IPS-18a (cell line): Measurements from ENCODE around the gene GJB1.

Experiments
- H3K27ac ChIP-seq: one replicate; pipeline ENCODE4 v1.5.1; 2013; ENCODE audit warnings: low read length
- H3K27me3 ChIP-seq: one replicate; pipeline ENCODE4 v1.6.1; 2013; ENCODE audit warnings: mild to moderate bottlenecking, low read length; ENCODE audit not compliant: control insufficient read depth, insufficient read depth
- H3K36me3 ChIP-seq: one replicate; pipeline ENCODE4 v1.6.1; 2013; ENCODE audit warnings: low read depth, low read length; ENCODE audit not compliant: control insufficient read depth
- H3K4me1 ChIP-seq: one replicate; pipeline ENCODE4 v1.6.1; 2013; ENCODE audit warnings: low read depth, low read length; ENCODE audit not compliant: control insufficient read depth
- H3K4me3 ChIP-seq: one replicate; pipeline ENCODE4 v1.5.1; 2013; ENCODE audit warnings: low read length
- H3K9ac ChIP-seq: one replicate; pipeline ENCODE4 v1.6.1; 2013; ENCODE audit warnings: mild to moderate bottlenecking, low read length, moderate library complexity
- H3K9me3 ChIP-seq: one replicate; pipeline ENCODE4 v1.6.1; 2013; ENCODE audit warnings: low read depth, low read length; ENCODE audit not compliant: control insufficient read depth

GJB1 gene

DNA sequence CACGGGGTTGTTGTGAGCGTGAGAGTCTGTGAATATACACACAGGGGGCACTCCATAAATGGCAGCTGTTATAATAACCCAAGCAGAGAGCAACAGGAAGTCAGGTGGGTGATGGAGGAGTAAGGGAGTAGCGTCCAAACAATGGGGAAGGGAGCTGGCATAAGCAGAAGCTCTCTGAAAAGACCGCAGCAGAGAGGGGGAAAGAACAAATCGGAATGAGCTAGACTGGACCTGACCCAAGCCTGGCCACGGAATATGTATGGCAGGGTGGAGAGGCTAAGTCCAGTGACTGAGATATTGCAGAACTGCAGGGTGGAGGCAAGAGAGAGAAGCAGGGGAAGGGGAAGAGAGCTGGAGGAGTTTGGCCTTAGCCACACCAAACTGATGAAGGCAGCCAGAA is 6.5 kb upstream of the GJB1 start:
- H3K9ac ChIP-seq: no peak overlapping the region
- no peaks in the 10 kb centered on the region for H3K27me3 ChIP-seq
- H3K4me1 ChIP-seq: peaks cover 4% of the 10 kb centered on the region

DNA sequence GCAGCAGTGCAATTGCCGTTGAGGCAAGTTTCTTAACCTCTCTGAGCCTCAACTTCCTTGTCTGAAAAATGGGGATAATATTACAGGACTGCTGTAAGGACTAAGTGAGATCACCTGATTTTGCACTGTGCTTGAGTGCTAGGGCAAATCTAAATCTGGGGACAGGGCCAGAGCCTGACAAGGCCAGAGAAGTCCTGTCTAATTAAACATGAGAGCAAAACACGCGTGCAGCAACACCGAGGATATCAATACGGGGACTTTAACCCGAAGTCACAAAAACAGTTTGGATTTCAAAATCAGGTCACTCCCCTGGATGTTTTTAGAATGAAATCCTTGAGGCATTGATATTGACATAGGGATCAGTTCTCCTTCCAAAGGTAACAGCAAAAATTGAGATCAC is 5.7 kb upstream of the GJB1 start:
- Histone ChIP-seq H3K9me3 (peaks cover 2% of the 10 kb centered on the region), H3K27me3 (no peaks in the 10 kb centered on the region), H3K9ac (no peak overlapping the region), H3K27ac (no peak overlapping the region), H3K36me3 (no peaks in the 10 kb centered on the region), H3K4me3 (no peak overlapping the region), H3K4me1 (peaks cover 4% of the 10 kb centered on the region)

More for the DNA sequence above, 6.5 kb upstream of the GJB1 start:
- no peaks in the 10 kb centered on the region for H3K36me3 ChIP-seq
- H3K27ac ChIP-seq: no peak overlapping the region
- H3K9me3 ChIP-seq: peaks cover 2% of the 10 kb centered on the region
- no peak overlapping the region for H3K4me3 ChIP-seq

DNA sequence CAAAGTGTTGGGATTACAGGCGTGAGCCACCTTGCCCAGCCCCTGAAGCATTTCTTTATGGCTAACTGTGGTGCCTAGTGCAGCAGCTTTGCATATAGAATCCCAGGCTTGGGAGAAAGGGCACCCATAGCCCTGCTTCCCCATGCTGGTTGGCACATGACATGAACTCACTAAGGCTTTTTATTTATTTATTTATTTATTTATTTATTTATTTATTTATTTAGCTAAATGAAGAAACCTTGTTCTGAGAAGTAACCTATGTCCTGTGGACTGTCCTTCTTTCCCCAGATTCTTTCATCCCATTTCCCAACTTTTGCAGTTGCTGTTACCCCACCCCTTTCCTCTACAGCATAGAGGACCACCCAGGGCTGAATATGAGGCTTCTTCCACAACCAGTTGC is 1.9 kb upstream of the GJB1 start:
- Histone ChIP-seq H3K9me3 (peaks cover 2% of the 10 kb centered on the region), H3K4me1 (peaks cover 9% of the 10 kb centered on the region), H3K27me3 (no peaks in the 10 kb centered on the region), H3K27ac (no peak overlapping the region), H3K4me3 (no peak overlapping the region), H3K36me3 (no peaks in the 10 kb centered on the region), H3K9ac (no peak overlapping the region)

GRCh38 chrX:71224098-71224708 is 1.2 kb downstream of the GJB1 start:
- H3K9ac ChIP-seq: no peak overlapping the region
- no peak overlapping the region for H3K4me3 ChIP-seq
- H3K27me3 ChIP-seq: no peaks in the 10 kb centered on the region
- no peaks in the 10 kb centered on the region for H3K36me3 ChIP-seq
- H3K27ac ChIP-seq: no peak overlapping the region
- H3K4me1 ChIP-seq: peaks cover 4% of the 10 kb centered on the region
- H3K9me3 ChIP-seq: peaks cover 6% of the 10 kb centered on the region

DNA sequence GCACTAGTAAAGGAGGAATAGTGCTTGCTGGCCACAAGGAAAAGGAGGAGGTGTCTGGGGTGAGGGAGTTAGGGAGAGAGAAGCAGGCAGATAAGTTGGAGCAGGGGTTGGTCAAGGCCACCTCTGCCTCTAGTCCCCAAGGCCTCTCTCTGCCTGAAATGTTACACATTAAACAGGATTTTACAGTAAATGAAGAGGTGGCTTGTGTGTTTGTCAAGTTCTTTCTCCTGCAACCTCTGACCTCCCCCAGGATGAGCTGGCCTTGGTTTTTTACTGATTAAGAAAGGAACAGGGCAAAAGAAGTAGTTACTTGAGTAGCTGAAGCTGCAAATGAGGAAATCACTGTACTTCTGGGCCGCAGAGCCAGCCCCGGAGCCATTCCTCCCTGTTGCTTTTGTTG is 2.0 kb downstream of the GJB1 start:
- H3K27ac ChIP-seq: no peak overlapping the region
- no peak overlapping the region for H3K4me3 ChIP-seq
- no peak overlapping the region for H3K9ac ChIP-seq
- no peaks in the 10 kb centered on the region for H3K36me3 ChIP-seq
- peaks cover 6% of the 10 kb centered on the region for H3K9me3 ChIP-seq
- H3K27me3 ChIP-seq: no peaks in the 10 kb centered on the region
- peaks cover 4% of the 10 kb centered on the region for H3K4me1 ChIP-seq

- Histone ChIP-seq H3K4me3 (no peak overlapping the region), H3K36me3 (no peaks in the 10 kb centered on the region), H3K27ac (no peak overlapping the region), H3K27me3 (no peaks in the 10 kb centered on the region), H3K9me3 (peaks cover 6% of the 10 kb centered on the region), H3K9ac (no peak overlapping the region), H3K4me1 (peaks cover 4% of the 10 kb centered on the region)
These were observed 2.7 kb downstream of the GJB1 start for GRCh38 chrX:71225676-71226075.

DNA sequence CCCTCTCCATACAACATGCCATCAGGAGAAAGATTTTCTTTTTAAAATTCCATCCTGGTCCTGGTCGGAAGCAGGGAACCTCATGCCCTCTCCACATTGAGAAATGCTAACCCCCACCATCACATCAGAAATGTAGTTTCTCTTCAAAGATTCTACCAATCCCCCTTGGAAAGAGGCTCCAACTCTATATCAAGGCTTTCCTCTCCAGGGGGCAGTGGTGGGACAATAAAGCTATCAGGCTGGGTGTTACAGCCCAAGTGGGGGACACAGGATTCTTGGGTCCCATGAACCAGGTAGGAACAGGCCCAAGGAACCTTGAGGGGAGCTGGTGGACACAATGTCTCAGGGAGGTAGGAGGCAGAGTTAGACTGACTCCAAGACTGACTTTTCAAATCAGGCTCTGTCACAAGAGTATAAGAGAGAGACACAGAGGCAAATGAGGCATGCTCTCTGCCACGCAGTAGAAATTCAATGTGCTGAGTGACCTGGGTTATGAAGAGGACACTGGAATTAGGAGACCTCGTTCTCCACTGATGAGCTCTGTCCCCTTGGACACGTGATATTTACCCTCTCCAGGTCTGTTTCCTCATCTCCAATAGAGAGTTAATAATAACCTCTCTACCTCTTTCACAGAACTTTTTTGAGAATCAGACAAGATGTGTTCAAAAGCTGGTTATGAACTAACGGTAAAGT is 4.5 kb downstream of the GJB1 start:
- H3K9ac ChIP-seq: no peak overlapping the region
- peaks cover 4% of the 10 kb centered on the region for H3K9me3 ChIP-seq
- peaks cover 4% of the 10 kb centered on the region for H3K4me1 ChIP-seq
- no peak overlapping the region for H3K27ac ChIP-seq
- no peak overlapping the region for H3K4me3 ChIP-seq
- H3K27me3 ChIP-seq: no peaks in the 10 kb centered on the region
- H3K36me3 ChIP-seq: no peaks in the 10 kb centered on the region

DNA sequence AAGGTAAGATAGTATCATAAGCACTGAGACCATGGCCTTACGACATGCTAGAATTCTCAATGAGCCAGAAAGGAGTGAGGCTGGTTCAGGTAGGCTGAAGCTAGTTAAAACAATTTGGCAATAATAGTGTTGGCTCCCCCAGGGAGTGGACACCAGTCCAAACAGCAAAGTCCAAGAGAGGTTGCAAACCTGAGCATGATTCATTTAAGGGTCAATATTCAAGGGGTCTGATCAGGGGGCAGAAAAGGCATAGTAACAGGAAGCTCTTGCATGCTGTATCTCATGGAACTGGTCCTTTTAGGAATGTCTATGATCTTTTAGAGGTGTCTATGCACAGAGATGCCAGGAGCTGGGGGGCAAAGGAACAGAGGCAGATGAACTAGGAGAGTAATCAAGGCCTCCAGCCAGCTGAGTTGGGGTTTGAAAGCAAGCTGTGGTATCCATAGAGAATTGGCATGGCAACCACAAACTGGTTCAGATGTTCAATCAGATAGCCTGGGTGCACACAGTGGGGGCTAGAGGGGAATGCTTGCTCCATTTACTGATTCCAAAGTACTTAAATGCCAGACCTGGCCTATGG is 5.1 kb downstream of the GJB1 start:
- Histone ChIP-seq H3K27me3 (no peaks in the 10 kb centered on the region), H3K4me3 (no peak overlapping the region), H3K4me1 (peaks cover 4% of the 10 kb centered on the region), H3K9me3 (peaks cover 4% of the 10 kb centered on the region), H3K36me3 (no peaks in the 10 kb centered on the region), H3K9ac (no peak overlapping the region), H3K27ac (no peak overlapping the region)

GRCh38 chrX:71235482-71235881 is 12.5 kb downstream of the GJB1 start:
- H3K9me3 ChIP-seq: peaks cover 10% of the 10 kb centered on the region
- no peak overlapping the region for H3K4me3 ChIP-seq
- H3K27me3 ChIP-seq: no peaks in the 10 kb centered on the region
- H3K9ac ChIP-seq: no peak overlapping the region
- H3K27ac ChIP-seq: no peak overlapping the region
- H3K36me3 ChIP-seq: peaks cover 8% of the 10 kb centered on the region
- no peaks in the 10 kb centered on the region for H3K4me1 ChIP-seq

GRCh38 chrX:71236836-71237235 is 13.8 kb downstream of the GJB1 start:
- H3K9ac ChIP-seq: no peak overlapping the region
- no peaks in the 10 kb centered on the region for H3K4me1 ChIP-seq
- H3K36me3 ChIP-seq: peaks cover 22% of the 10 kb centered on the region
- H3K27me3 ChIP-seq: no peaks in the 10 kb centered on the region
- H3K27ac ChIP-seq: no peak overlapping the region
- H3K9me3 ChIP-seq: peaks cover 10% of the 10 kb centered on the region
- H3K4me3 ChIP-seq: no peak overlapping the region

- Histone ChIP-seq H3K4me3 (no peak overlapping the region), H3K27me3 (no peaks in the 10 kb centered on the region), H3K9ac (no peak overlapping the region), H3K27ac (no peak overlapping the region), H3K36me3 (peaks cover 50% of the 10 kb centered on the region), H3K9me3 (peaks cover 11% of the 10 kb centered on the region), H3K4me1 (no peaks in the 10 kb centered on the region)
These were observed 16.8 kb downstream of the GJB1 start for GRCh38 chrX:71239781-71240180.

DNA sequence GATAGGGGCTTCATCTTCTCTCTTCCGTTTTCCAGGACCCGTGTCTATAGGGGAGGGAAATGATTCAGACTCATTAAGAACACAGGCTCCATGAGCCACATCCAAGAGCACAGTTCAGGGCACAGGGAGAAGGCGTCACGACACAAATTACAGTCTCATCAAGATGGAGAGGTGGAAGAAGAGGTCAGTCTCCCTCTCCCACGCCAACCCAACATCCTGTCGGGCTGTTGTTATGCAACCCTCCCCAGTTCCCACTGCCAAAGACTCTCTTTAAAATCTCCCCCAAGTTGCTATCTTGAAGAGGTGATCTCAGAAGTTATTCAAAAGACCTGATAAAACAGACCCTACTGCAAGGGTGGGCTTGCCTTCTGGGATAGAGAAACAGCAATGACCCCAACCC is 18.3 kb downstream of the GJB1 start:
- peaks cover 64% of the 10 kb centered on the region for H3K36me3 ChIP-seq
- H3K4me3 ChIP-seq: no peak overlapping the region
- H3K9ac ChIP-seq: no peak overlapping the region
- H3K27ac ChIP-seq: no peak overlapping the region
- peaks cover 13% of the 10 kb centered on the region for H3K9me3 ChIP-seq
- no peaks in the 10 kb centered on the region for H3K4me1 ChIP-seq
- H3K27me3 ChIP-seq: no peaks in the 10 kb centered on the region
